Neural cell (in vitro differentiated cells): Measurements from ENCODE around the gene HLA-DQB1.

Experiments used
- CTCF ChIP-seq: fragments of 450-650 bp; IDR thresholded peaks from 2 replicates; pipeline ENCODE4 v1.5.1; 2014; ENCODE audit warnings: antibody characterized with exemption, mild to moderate bottlenecking, moderate library complexity; ENCODE audit not compliant: poor library complexity, severe bottlenecking
- EP300 ChIP-seq: fragments of 450-650 bp; conservative IDR thresholded peaks from 2 replicates; pipeline ENCODE4 v1.6.1; 2014; ENCODE audit warnings: antibody characterized with exemption, mild to moderate bottlenecking, moderate library complexity; ENCODE audit not compliant: poor library complexity, severe bottlenecking
- POLR2AphosphoS5 ChIP-seq: IDR thresholded peaks from 2 replicates; pipeline ENCODE4 v1.6.1; 2012

DNA sequence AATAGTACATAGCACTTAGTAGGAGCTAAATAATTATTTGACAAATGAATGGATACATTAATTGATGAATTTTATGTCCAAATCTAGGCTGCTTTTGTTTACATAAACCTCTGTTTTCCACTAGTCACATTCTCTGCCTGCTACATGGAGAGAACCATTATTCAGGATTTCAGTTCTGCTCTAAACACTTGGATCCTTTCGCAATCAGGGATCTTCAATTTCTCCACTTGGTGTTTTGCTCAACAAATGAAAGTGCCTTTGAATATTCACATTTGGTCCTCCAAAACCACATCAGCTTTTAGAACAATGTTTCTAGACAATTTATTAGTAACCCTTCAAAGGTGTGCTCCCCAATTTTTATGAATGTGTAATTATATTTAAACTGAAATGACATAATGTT is 30.6 kb upstream of the HLA-DQB1 start:
- TF ChIP-seq POLR2AphosphoS5 (no peak), CTCF (no peak), EP300 (no peak)
